Astrocyte of the spinal cord (primary cell): ENCODE data around the gene CPT1B.

Experiments used
- DNase-seq: peaks from one replicate; pipeline ENCODE4 v3.0.0; 2011; ENCODE audit warnings: low read depth, low spot score
- H3K4me3 ChIP-seq: 2 replicates; pipeline ENCODE4 v1.5.1; 2011; ENCODE audit warnings: low read depth, mild to moderate bottlenecking, low read length, moderate library complexity
- in situ Hi-C: cut with HindIII; loops from 2 replicates; pipeline ENCODE4 v1.10.0; 2017; ENCODE audit warnings: low sequenced_read_pairs
- TF ChIP-seq, protein P1 (sequence below): IDR thresholded peaks from 2 replicates; pipeline ENCODE4 v1.5.1; 2012; ENCODE audit warnings: low read depth, mild to moderate bottlenecking, low read length, inconsistent platforms

Gene CPT1B

DNA sequence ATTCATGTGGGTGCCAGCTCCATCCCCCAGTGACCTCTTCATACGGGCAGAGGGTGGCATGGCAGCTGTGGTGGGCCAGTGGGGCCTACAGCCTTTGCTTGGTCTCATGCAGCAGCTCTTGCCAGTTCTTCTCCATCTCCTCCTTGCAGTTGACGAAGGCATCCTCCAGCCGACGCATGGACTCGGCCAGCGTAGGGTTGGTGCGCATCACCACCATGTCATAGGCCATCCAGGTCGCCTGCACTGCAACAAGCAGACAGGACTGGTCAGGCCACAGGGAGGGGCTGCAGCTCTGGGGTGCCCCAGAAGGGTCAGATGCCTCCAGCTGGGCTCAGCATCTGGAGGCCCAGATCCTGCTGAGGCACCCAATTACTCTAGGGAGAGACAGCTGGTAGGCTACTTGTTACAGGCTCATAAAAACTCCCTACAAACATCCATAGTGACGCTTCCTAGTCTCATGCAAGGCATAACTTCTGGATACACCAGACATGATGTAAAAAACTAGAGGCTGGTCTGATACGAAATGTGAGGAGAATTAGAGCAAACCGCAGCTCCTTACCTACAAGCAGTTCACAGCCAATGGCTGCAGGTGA, 27.0 kb downstream of the CPT1B start:
- in situ Hi-C loops = no loop called here
- TF ChIP-seq, protein P1, sequence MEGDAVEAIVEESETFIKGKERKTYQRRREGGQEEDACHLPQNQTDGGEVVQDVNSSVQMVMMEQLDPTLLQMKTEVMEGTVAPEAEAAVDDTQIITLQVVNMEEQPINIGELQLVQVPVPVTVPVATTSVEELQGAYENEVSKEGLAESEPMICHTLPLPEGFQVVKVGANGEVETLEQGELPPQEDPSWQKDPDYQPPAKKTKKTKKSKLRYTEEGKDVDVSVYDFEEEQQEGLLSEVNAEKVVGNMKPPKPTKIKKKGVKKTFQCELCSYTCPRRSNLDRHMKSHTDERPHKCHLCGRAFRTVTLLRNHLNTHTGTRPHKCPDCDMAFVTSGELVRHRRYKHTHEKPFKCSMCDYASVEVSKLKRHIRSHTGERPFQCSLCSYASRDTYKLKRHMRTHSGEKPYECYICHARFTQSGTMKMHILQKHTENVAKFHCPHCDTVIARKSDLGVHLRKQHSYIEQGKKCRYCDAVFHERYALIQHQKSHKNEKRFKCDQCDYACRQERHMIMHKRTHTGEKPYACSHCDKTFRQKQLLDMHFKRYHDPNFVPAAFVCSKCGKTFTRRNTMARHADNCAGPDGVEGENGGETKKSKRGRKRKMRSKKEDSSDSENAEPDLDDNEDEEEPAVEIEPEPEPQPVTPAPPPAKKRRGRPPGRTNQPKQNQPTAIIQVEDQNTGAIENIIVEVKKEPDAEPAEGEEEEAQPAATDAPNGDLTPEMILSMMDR = no peak
- no peak overlapping the region for H3K4me3 ChIP-seq
- no peak for DNase-seq

DNA sequence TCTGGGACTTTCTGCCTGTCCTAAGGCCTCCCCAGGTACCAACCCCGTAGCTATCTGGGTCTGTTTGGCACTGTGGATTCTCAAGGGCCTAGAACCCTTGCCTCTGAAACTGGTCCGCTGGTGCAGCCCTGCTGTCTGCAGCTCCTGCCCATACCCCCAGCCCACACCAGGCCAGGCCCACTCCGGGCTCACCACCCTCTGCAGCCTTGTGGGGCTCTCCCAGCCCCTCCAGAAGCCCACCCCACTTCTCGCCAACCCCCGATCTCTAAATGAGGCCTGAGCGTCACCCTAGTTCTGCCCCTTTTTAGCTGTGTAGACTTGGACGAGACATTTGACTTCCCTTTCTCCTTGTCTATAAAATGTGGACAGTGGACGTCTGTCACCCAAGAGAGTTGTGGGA, 27.8 kb downstream of the CPT1B start:
- H3K4me3 ChIP-seq = no peak overlapping the region
- TF ChIP-seq, protein P1 = no peak
- no peak for DNase-seq
- in situ Hi-C loops = no loop called here

DNA sequence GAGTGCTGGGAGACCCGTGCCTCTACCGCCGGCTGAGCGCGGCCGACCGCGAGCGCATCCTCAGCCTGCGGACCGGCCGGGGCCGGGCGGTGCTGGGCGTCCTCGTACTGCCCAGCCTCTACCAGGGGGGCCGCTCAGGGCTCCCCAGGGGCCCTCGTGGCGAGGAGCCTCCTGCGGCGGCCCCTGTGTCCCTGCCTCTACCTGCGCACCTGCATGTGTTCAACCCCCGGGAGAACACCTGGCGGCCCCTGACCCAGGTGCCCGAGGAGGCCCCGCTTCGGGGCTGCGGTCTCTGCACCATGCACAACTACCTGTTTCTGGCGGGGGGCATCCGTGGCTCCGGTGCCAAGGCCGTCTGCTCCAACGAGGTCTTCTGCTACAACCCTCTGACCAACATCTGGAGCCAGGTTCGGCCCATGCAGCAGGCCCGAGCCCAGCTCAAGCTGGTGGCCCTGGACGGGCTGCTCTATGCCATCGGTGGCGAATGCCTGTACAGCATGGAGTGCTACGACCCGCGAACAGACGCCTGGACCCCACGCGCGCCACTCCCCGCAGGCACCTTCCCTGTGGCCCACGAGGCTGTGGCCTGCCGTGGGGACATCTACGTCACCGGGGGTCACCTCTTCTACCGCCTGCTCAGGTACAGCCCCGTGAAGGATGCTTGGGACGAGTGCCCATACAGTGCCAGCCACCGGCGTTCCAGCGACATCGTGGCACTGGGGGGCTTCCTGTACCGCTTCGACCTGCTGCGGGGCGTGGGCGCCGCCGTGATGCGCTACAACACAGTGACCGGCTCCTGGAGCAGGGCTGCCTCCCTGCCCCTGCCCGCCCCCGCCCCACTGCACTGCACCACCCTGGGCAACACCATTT, 29.1 kb downstream of the CPT1B start:
- H3K4me3 ChIP-seq = no peak overlapping the region
- in situ Hi-C loops = no loop called here
- TF ChIP-seq, protein P1 = no peak
- DNase-seq = no peak

DNA sequence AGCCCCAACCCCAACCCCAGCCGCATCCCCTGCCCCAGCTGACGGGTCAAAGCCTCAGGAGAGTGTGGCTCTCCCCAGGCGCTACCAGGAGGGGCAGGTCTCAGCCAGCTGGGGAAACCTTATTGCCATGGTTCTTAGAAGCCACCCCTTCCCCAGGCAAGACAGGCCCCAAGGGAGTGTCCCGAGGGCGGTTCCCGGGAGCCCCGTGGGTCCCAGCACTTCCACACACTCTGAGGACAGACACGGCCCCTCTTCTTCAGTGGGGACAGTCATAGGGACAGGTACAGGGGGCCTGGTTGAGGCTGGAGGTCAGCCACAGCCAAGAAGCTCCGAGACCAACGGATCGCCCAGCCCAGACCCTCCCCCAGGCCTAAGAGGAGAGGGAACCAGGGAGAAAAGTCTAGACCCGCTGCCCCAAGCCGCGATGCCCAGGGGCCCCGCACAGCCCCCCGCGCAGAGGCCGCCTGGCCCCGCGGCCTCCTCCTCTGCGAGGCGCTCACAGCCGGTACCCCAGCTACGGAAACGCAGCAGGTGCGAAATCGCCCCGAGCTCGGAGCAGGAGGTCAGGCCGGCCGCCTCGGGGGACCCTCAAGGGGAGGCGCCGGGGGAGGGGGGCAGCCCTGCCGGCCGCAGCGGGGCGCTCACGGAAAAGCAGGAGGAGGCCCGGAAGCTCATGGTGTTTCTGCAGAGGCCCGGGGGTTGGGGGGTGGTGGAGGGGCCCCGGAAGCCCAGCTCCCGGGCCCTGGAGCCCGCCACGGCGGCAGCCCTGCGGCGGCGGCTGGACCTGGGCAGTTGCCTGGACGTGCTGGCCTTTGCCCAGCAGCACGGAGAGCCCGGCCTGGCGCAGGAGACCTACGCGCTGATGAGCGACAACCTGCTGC, 29.9 kb downstream of the CPT1B start:
- H3K4me3 ChIP-seq = no peak overlapping the region
- TF ChIP-seq, protein P1 = no peak
- in situ Hi-C loops = no loop called here
- DNase-seq = no peak

DNA sequence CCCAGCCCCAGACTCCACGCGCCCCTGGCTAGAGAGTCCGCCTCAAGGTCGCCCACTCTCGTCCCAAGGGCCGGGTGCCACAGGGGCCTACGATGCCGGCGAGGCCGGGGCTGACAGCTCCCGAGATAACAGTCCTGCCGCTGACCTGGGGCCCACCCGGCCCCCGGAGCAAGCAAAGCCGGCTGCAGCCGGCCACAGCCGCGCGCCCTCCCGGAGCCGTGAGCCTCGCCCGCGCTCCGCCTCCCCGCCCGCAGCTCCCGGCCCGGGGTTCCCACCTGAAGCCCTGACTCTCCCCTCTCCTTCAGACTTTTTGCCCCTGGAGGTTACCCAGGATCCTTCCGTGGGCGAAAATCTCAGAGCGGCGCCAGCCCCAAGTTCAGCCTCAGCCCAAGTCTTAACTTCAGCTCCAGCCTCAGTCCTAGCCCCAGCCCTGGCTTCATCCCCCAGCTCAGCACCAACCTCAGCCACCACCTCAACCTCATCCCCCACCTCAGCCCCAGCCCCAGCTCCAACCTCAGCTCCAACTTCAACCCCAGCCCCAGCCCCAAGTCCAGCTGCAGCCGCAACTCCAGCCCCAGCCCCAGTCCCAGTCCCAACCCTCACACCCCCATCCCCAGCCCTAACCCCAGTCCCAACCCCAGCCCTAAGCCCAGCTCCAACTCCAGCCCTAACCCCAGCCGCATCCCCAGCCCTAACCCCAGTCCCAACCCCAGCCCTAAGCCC, 30.8 kb downstream of the CPT1B start:
- DNase-seq = no peak
- no peak overlapping the region for H3K4me3 ChIP-seq
- TF ChIP-seq, protein P1 = no peak
- in situ Hi-C loops = no loop called here
